ENCODE results near the gene FAM177A1.

GRCh38 chr14:35045798-35046047 is 349 bp upstream of the FAM177A1 start:
- no peak for TF ChIP-seq CTCF (conservative IDR thresholded peaks at IDR 0.05)
- no peak for TF ChIP-seq EZH2 (IDR thresholded peaks at IDR 0.05; ENCODE audit: low read depth)

All from PC-9 (cell line).